Esophagus squamous epithelium (tissue), 4 donors: Measurements from ENCODE around the gene HOXC5.

Experiments
- POLR2A ChIP-seq, 4 donors: fragments of 450-650 bp; IDR thresholded peaks; one replicate each; pipeline ENCODE4 v1.6.1; 2017; ENCODE audit warnings: antibody characterized with exemption in 4 of 4, mild to moderate bottlenecking in 4 of 4, moderate library complexity in 3 of 4
- TF ChIP-seq, protein P1 (sequence below), 6 experiments: fragments of 450-650 bp in 4 of 6; fragments of 200-600 bp in 2 of 6; sonication (generic) in 2 of 6; IDR thresholded peaks; one replicate each; pipeline ENCODE4 v1.5.1; 2016 to 2019; ENCODE audit warnings: antibody characterized with exemption in 6 of 6, mild to moderate bottlenecking in 4 of 6, moderate library complexity in 4 of 6

DNA sequence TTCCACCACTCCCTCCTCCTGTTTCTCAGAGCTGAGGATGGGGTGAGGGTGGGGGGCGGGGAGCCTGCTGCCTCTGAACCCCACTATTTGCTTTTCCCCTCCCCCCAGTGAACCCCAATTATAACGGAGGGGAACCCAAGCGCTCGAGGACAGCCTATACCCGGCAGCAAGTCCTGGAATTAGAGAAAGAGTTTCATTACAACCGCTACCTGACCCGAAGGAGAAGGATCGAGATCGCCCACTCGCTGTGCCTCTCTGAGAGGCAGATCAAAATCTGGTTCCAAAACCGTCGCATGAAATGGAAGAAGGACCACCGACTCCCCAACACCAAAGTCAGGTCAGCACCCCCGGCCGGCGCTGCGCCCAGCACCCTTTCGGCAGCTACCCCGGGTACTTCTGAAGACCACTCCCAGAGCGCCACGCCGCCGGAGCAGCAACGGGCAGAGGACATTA lies 21.9 kb downstream of the HOXC5 start:
- TF ChIP-seq, protein P1, sequence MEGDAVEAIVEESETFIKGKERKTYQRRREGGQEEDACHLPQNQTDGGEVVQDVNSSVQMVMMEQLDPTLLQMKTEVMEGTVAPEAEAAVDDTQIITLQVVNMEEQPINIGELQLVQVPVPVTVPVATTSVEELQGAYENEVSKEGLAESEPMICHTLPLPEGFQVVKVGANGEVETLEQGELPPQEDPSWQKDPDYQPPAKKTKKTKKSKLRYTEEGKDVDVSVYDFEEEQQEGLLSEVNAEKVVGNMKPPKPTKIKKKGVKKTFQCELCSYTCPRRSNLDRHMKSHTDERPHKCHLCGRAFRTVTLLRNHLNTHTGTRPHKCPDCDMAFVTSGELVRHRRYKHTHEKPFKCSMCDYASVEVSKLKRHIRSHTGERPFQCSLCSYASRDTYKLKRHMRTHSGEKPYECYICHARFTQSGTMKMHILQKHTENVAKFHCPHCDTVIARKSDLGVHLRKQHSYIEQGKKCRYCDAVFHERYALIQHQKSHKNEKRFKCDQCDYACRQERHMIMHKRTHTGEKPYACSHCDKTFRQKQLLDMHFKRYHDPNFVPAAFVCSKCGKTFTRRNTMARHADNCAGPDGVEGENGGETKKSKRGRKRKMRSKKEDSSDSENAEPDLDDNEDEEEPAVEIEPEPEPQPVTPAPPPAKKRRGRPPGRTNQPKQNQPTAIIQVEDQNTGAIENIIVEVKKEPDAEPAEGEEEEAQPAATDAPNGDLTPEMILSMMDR (IDR thresholded peaks at IDR 0.05) = no peak
- TF ChIP-seq POLR2A (IDR thresholded peaks at IDR 0.05) = no peak
